ENCODE measurements around the gene RFC5.

RFC5 gene

DNA sequence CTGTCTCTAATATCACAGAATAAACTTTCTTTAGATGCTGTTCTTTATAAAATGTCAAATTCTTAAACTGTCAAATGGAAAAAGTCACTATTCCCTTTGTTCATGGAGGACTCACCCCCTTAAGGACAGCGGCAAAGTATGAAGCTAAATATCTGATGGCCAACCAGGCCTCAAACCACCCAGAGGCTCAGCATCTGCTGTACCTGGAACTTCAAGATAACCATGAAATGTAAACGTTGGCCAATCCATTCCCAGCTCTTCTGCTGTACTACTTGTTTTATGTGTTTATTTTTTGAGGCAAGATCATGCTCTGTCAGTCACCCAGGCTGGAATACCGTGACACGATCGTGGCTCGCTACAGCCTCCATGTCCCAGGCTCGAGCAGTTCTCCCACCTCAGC is 15.7 kb downstream of the RFC5 start:
- TF ChIP-seq, protein P1, sequence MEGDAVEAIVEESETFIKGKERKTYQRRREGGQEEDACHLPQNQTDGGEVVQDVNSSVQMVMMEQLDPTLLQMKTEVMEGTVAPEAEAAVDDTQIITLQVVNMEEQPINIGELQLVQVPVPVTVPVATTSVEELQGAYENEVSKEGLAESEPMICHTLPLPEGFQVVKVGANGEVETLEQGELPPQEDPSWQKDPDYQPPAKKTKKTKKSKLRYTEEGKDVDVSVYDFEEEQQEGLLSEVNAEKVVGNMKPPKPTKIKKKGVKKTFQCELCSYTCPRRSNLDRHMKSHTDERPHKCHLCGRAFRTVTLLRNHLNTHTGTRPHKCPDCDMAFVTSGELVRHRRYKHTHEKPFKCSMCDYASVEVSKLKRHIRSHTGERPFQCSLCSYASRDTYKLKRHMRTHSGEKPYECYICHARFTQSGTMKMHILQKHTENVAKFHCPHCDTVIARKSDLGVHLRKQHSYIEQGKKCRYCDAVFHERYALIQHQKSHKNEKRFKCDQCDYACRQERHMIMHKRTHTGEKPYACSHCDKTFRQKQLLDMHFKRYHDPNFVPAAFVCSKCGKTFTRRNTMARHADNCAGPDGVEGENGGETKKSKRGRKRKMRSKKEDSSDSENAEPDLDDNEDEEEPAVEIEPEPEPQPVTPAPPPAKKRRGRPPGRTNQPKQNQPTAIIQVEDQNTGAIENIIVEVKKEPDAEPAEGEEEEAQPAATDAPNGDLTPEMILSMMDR (IDR thresholded peaks at IDR 0.05; ENCODE audit: low read depth, low read length) = no peak
- DNase-seq (ENCODE audit: extremely low read depth, low read depth) = no peak

DNA sequence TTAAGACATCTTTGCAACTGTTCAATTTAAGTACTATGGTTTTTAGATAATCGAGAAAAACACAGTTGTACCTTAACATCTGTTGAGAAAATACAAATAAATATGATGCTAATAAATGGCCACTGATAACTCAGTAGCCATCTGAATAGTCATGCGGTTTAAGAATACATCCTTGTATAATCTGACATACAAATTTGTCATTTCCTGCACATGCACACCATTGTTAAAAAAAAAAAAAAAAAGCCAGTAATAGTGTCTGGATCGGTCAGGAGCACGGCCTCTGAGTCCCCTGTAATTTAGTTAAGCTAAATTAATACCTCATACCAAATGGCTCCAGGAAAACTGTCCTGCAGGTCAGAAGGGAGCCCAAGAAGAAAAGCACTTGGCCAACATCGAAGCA is 16.8 kb downstream of the RFC5 start:
- TF ChIP-seq, protein P1 (IDR thresholded peaks at IDR 0.05; ENCODE audit: low read depth, low read length) = no peak
- no peak for DNase-seq (ENCODE audit: extremely low read depth, low read depth)

DNA sequence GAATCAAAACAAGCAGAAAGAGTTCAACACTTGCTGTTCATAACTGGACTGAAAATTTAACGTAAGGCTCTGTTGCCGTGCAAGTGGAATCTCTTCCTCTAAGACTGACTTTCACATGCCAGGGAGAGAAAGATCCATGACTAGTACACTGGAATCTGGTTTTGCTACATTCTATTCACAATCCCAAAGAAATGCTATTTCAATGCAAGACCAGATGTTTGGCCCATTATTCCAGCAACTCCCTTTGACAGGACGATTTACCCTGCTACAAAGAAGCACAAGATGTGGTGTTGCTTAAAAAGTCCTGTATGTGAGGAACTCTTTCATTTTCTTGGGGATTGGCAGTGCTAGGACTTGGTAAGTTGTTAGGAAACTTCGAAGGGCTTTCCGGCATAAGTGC is 17.4 kb downstream of the RFC5 start:
- TF ChIP-seq, protein P1 (IDR thresholded peaks at IDR 0.05; ENCODE audit: low read depth, low read length) = no peak
- peak; percentile 48 for DNase-seq (ENCODE audit: extremely low read depth, low read depth)

DNA sequence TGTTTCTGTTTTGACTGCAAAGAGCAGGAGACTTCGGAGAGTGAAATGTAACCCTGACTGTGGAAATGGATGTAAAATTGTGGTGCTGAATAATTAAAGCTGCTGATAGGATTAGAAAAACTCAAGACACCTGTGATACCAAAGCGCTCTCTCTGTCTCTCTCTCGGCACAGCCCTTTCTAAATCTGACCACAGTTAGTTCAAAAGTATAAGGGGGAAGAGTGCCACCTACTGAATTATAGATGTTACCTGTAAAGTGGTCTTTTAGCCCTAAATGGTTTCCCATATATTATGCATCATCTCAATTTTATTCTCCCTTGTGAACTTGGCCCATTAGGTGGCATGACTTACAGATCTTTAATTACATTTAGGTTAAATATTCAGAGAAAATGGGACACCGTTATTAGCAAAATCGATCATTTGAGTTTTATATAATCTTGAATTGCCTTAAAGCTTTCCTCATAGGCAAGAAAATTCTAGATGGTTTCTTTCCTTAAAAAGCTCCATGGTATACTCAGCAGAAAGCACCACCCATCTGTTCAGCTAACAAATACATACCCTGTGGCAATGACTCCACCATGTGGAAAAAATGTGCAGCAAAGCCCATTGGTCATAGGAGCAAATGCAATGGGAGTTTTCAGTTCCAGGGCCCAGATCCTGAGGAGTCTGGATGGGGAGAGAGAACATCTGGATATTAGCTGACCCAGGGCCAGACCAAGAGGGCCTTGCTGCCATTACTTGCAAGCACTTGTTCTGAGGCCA is 18.1 kb downstream of the RFC5 start:
- no peak for DNase-seq (ENCODE audit: extremely low read depth, low read depth)

DNA sequence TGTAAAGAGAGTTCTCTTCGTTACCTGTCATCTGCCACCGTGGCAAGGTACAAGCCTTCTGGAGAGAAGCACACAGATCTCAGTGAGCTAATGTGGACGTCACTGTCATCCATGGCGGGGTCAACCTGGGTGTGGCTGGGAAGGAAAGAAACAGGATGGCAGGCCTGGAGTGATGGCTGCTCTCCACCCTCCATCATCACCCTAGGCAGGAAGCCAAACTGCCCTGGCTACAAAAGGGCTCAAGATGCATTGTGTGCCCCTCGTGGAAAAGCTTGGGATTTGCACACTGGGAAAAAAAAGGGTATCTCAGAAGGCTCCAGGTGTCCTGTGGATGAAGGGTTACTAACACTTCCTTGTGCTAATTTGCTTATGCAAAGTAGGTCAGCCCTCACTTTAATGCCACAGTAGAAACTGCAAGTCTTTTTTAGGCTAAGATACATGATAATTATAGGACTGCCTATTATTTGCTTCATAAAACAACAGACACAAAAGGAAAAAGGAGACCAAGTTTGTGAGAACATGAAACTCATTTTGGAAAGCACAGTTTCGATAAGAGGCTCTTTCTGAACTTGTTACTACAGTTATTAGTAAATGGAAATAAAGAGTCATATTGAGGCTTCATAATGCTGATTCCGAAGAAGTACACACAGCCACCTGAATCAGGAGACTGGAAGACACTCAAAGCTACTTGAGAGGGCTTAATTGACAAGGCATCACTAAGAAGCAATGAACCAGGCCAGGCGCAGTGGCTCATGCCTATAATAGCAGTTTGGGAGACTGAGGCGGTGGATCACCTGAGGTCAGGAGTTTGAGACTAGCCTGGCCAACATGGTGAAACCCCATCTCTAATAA is 18.9 kb downstream of the RFC5 start:
- TF ChIP-seq, protein P1 (IDR thresholded peaks at IDR 0.05; ENCODE audit: low read depth, low read length) = no peak; the same call in none of the 2 replicates
- no peak for DNase-seq (ENCODE audit: extremely low read depth, low read depth)

More for the DNA sequence above, 18.1 kb downstream of the RFC5 start:
- TF ChIP-seq, protein P1 (IDR thresholded peaks at IDR 0.05; ENCODE audit: low read depth, low read length) = peak; percentile 55

DNA sequence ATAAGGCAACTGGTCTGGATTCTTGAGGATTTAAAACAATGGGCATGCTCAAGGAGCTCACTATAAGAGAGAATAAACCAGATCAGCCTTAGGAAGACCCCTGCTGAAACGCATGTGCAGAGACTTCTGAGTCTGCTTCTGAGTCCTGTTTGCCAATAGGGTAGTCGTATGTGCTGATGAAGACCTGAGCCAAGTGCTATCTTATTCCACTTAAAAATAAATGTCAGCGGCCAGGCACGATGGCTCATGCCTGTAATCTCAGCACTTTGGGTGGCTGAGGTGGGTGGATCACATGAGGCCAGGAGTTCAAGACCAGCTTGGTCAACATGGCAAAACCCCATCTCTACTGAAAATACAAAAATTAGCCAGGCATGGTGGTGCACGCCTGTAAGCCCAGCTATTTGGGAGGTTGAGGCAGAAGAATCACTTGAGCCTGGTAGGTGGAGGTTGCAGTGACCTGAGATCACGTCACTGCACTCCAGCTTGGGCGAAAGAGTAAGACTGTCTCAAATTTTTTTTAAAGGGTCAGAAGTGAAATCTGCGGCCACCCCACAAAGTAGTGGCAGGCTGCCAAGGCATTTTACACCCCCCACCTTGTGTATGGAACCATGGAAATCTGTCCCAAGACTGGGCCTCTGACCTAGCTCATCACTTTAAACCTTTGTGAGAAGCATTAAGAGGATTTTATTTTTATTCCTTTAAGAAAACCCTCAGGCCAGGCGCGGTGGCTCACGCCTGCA is 20.3 kb downstream of the RFC5 start:
- DNase-seq (ENCODE audit: extremely low read depth, low read depth) = no peak
- TF ChIP-seq, protein P1 (IDR thresholded peaks at IDR 0.05; ENCODE audit: low read depth, low read length) = no peak

All from AG09319 (cell line).